HG03139 (cell line): ENCODE measurements around the gene BEST4.
"Not testable (repeated sequence)": the region's sequence is repeated elsewhere in the genome, so short reads cannot be mapped to it uniquely, and the experiment has no call there.

Experiments used
- ATAC-seq: cut with Tn5 transposase; IDR thresholded peaks from one replicate; pipeline ENCODE4 v1.9.1; 2021; ENCODE audit not compliant: unreplicated experiment

BEST4 gene

GRCh38 chr1:44803062-44803311 is 15.0 kb upstream of the BEST4 start:
- ATAC-seq = no peak

GRCh38 chr1:44802306-44803061 is 14.5 kb upstream of the BEST4 start:
- ATAC-seq = no peak

- ATAC-seq = no peak
Measured at GRCh38 chr1:44801491-44802305, 13.7 kb upstream of the BEST4 start.

- ATAC-seq = peak; percentile 79
Measured at GRCh38 chr1:44799770-44800584, 12.0 kb upstream of the BEST4 start, which contains the start of gene PLK3. Gene PLK3 (plus strand): TSS chr1:44800377. CDS start chr1:44800464, 87 bp downstream.

GRCh38 chr1:44798481-44799365 is 10.8 kb upstream of the BEST4 start:
- ATAC-seq = no peak

GRCh38 chr1:44797886-44798285 is 9.9 kb upstream of the BEST4 start:
- ATAC-seq = not testable (repeated sequence)

- ATAC-seq = no peak
Measured at GRCh38 chr1:44792736-44793502, 4.9 kb upstream of the BEST4 start.

GRCh38 chr1:44790968-44791801 is 3.2 kb upstream of the BEST4 start:
- no peak for ATAC-seq

GRCh38 chr1:44787506-44787905 is 464 bp downstream of the BEST4 start:
- ATAC-seq = no peak

- no peak for ATAC-seq
Measured at GRCh38 chr1:44786841-44787426, 1.0 kb downstream of the BEST4 start.

- ATAC-seq = no peak
Measured at GRCh38 chr1:44786138-44786840, 1.7 kb downstream of the BEST4 start.

- ATAC-seq = no peak
Measured at GRCh38 chr1:44785501-44786137, 2.4 kb downstream of the BEST4 start.

GRCh38 chr1:44785029-44785380 is 3.0 kb downstream of the BEST4 start:
- no peak for ATAC-seq

- no peak for ATAC-seq
Measured at GRCh38 chr1:44784094-44785028, 3.6 kb downstream of the BEST4 start.

- ATAC-seq = no peak
Measured at GRCh38 chr1:44783697-44784093, 4.3 kb downstream of the BEST4 start.

GRCh38 chr1:44780583-44781121 is 7.3 kb downstream of the BEST4 start:
- no peak for ATAC-seq
